H1 (cell line): ENCODE data around the gene AP2A2. TPM values are rescaled to one million over a fixed set of nuclear protein-coding genes. Genes with fewer than 3 reads are reported as not detected.

ENCODE experiments used
- CTCF ChIA-PET: fragments of 300-600 bp; sonication (Branson Sonifier 250); formaldehyde crosslinking; loops from one replicate; lab custom pipeline; 2021; ENCODE audit not compliant: partially characterized antibody; lab: Charles Lee
- POLR2A ChIA-PET: fragments of 300-600 bp; sonication (Branson Sonifier 250); formaldehyde crosslinking; loops from one replicate; lab custom pipeline; 2021; ENCODE audit warnings: inconsistent platforms; ENCODE audit not compliant: partially characterized antibody; lab: Charles Lee
- DNase-seq, 2 experiments: peaks; one replicate each; pipeline versions ENCODE4 v3.0.0 to v3.0.0-alpha.2; 2010 to 2022; ENCODE audit warnings: low spot score in 2 of 2, low read depth in 1 of 2, mixed read lengths in 1 of 2
- FAIRE-seq: peaks from 2 replicates; lab custom pipeline; 2011; peaks lifted over from hg19 to GRCh38; lab: Jason Lieb, UNC
- H2AFZ ChIP-seq: 2 replicates; pipeline ENCODE4 v1.8.1; 2012; ENCODE audit warnings: low read length, inconsistent platforms
- H2AK5ac ChIP-seq: 2 replicates; pipeline ENCODE4 v1.6.1; 2013; ENCODE audit warnings: low read depth, low read length
- H2BK120ac ChIP-seq: replicated peaks from 2 replicates; pipeline ENCODE3; 2013; ENCODE audit warnings: low read depth, low read length, inconsistent platforms
- H2BK12ac ChIP-seq: 2 replicates; pipeline ENCODE4 v1.6.1; 2013; ENCODE audit warnings: low read depth, low read length
- H2BK15ac ChIP-seq: 2 replicates; pipeline ENCODE4 v1.6.1; 2013; ENCODE audit warnings: low read length
- H2BK20ac ChIP-seq: 2 replicates; pipeline ENCODE4 v1.6.1; 2013; ENCODE audit warnings: low read length
- H2BK5ac ChIP-seq: 2 replicates; pipeline ENCODE4 v1.6.1; 2013; ENCODE audit warnings: low read depth, low read length
- H3K14ac ChIP-seq: 2 replicates; pipeline ENCODE4 v1.6.1; 2013; ENCODE audit warnings: inconsistent platforms; ENCODE audit not compliant: insufficient read length
- H3K18ac ChIP-seq: 2 replicates; pipeline ENCODE4 v1.6.1; 2013; ENCODE audit warnings: low read length; ENCODE audit errors: extremely low read depth
- H3K23ac ChIP-seq: 2 replicates; pipeline ENCODE4 v1.6.1; 2013; ENCODE audit warnings: inconsistent platforms; ENCODE audit not compliant: insufficient read length
- H3K23me2 ChIP-seq: 2 replicates; pipeline ENCODE4 v1.6.1; 2013; ENCODE audit warnings: low read depth, low read length
- H3K27ac ChIP-seq: 2 replicates; pipeline ENCODE4 v1.6.1; 2011; ENCODE audit warnings: low read depth, low read length, inconsistent platforms
- H3K27me3 ChIP-seq, 4 experiments: replicated peaks in 1 of 4; 1 replicate in 1 of 4; 2 replicates in 3 of 4; pipeline versions ENCODE4 v1.6.1 to v1.8.1; 2011 to 2013; ENCODE audit warnings: low read length in 3 of 4, mild to moderate bottlenecking in 3 of 4, inconsistent platforms in 2 of 4, mixed read lengths in 2 of 4, moderate library complexity in 1 of 4; ENCODE audit not compliant: control insufficient read depth in 3 of 4, insufficient read depth in 3 of 4; ENCODE audit errors: extremely low read depth in 1 of 4
- H3K36me3 ChIP-seq, 4 experiments: 2 replicates each; pipeline versions ENCODE4 v1.6.1 to v1.8.1; 2011 to 2013; ENCODE audit warnings: mild to moderate bottlenecking in 4 of 4, low read length in 3 of 4, moderate library complexity in 2 of 4, control low read depth in 1 of 4, inconsistent platforms in 1 of 4; ENCODE audit not compliant: insufficient read depth in 4 of 4, control insufficient read depth in 2 of 4
- H3K4ac ChIP-seq: replicated peaks from 2 replicates; pipeline ENCODE3; 2013; ENCODE audit warnings: low read length, low read depth, mixed read lengths, inconsistent platforms; ENCODE audit not compliant: insufficient read length
- H3K4me1 ChIP-seq, 4 experiments: replicated peaks in 1 of 4; 1 replicate in 1 of 4; 2 replicates in 3 of 4; pipeline versions ENCODE4 v1.6.1 to v1.8.1; 2011 to 2013; ENCODE audit warnings: low read length in 3 of 4, inconsistent platforms in 2 of 4, mixed read lengths in 1 of 4; ENCODE audit not compliant: insufficient read depth in 4 of 4, control insufficient read depth in 3 of 4
- H3K4me2 ChIP-seq, 2 experiments: 2 replicates each; pipeline versions ENCODE4 v1.6.1 to v1.8.1; 2011 to 2013; ENCODE audit warnings: low read depth in 2 of 2, low read length in 2 of 2, control low read depth in 1 of 2, inconsistent platforms in 1 of 2, mild to moderate bottlenecking in 1 of 2; ENCODE audit not compliant: insufficient read depth in 1 of 2
- H3K4me3 ChIP-seq, 4 experiments: fragments of 200-600, 300-600 bp in 1 of 4; sonication (generic), shearing (Covaris generic), sonication (Bioruptor Twin) in 1 of 4; 2 replicates each; pipeline versions ENCODE4 v1.5.1 to v1.8.1; 2011 to 2016; ENCODE audit warnings: low read length in 4 of 4, low read depth in 3 of 4, control low read depth in 2 of 4, inconsistent platforms in 2 of 4, mild to moderate bottlenecking in 2 of 4, mixed read lengths in 1 of 4, moderate library complexity in 1 of 4; ENCODE audit not compliant: insufficient read depth in 2 of 4; ENCODE audit errors: extremely low read depth in 1 of 4
- H3K56ac ChIP-seq: replicated peaks from 2 replicates; pipeline ENCODE3; 2013; ENCODE audit warnings: low read depth, mild to moderate bottlenecking, mixed read lengths, low read length, inconsistent platforms; ENCODE audit not compliant: insufficient read length
- H3K79me1 ChIP-seq: 2 replicates; pipeline ENCODE4 v1.6.1; 2013; ENCODE audit warnings: low read depth, low read length, control low read depth
- H3K79me2 ChIP-seq, 2 experiments: 2 replicates each; pipeline versions ENCODE4 v1.6.1 to v1.8.1; 2012 to 2013; ENCODE audit warnings: low read length in 2 of 2, mild to moderate bottlenecking in 2 of 2, inconsistent platforms in 1 of 2; ENCODE audit not compliant: insufficient read depth in 2 of 2, control insufficient read depth in 1 of 2
- H3K9ac ChIP-seq, 4 experiments: replicated peaks in 1 of 4; 1 replicate in 1 of 4; 2 replicates in 3 of 4; pipeline versions ENCODE4 v1.6.1 to v1.8.1; 2011 to 2013; ENCODE audit warnings: low read depth in 3 of 4, low read length in 3 of 4, control low read depth in 2 of 4, mild to moderate bottlenecking in 2 of 4, moderate library complexity in 2 of 4, inconsistent platforms in 1 of 4; ENCODE audit errors: extremely low read depth in 1 of 4
- H3K9me3 ChIP-seq, 2 experiments: 2 replicates each; pipeline versions ENCODE4 v1.6.1 to v1.8.1; 2012 to 2013; ENCODE audit warnings: mild to moderate bottlenecking in 2 of 2, moderate library complexity in 2 of 2, control low read depth in 1 of 2, inconsistent platforms in 1 of 2, low read depth in 1 of 2, low read length in 1 of 2, mixed read lengths in 1 of 2; ENCODE audit not compliant: insufficient read depth in 2 of 2
- H4K20me1 ChIP-seq, 2 experiments: replicated peaks in 1 of 2; 2 replicates each; pipeline versions ENCODE3 to v1.8.1; 2011 to 2013; ENCODE audit warnings: inconsistent platforms in 2 of 2, low read length in 2 of 2, mild to moderate bottlenecking in 1 of 2; ENCODE audit not compliant: insufficient read depth in 2 of 2, control insufficient read depth in 1 of 2
- H4K5ac ChIP-seq: 2 replicates; pipeline ENCODE4 v1.6.1; 2013; ENCODE audit warnings: low read length, low read depth, mixed read lengths, inconsistent platforms; ENCODE audit not compliant: insufficient read length
- H4K8ac ChIP-seq: 2 replicates; pipeline ENCODE4 v1.8.0; 2013; ENCODE audit warnings: mild to moderate bottlenecking, moderate library complexity, low read length, inconsistent platforms; ENCODE audit not compliant: insufficient read depth; ENCODE audit errors: extremely low read depth
- H4K91ac ChIP-seq: replicated peaks from 2 replicates; pipeline ENCODE3; 2013; ENCODE audit warnings: low read length, mixed read lengths, inconsistent platforms; ENCODE audit not compliant: insufficient read length
- EGR1 ChIP-seq: IDR thresholded peaks from 2 replicates; pipeline ENCODE4 v1.6.1; 2011; ENCODE audit warnings: low read depth, low read length, borderline replicate concordance
- FOSL1 ChIP-seq: IDR thresholded peaks from 2 replicates; pipeline ENCODE4 v1.6.1; 2011; ENCODE audit warnings: mild to moderate bottlenecking, low read depth, low read length, moderate library complexity; ENCODE audit not compliant: insufficient read depth
- MAX ChIP-seq: IDR thresholded peaks from 2 replicates; pipeline ENCODE4 v1.6.1; 2012; ENCODE audit warnings: inconsistent platforms
- RFX5 ChIP-seq: IDR thresholded peaks from 2 replicates; pipeline ENCODE4 v1.6.1; 2011; ENCODE audit warnings: low read depth, low read length, improper control_type of control experiment, borderline replicate concordance
- RNF2 ChIP-seq: fragments of 200-900, 300-1000 bp; sonication (generic); IDR thresholded peaks from 2 replicates; pipeline ENCODE4 v1.7.1; 2016; ENCODE audit warnings: borderline replicate concordance, low read depth, mild to moderate bottlenecking, antibody characterized with exemption, low read length; ENCODE audit not compliant: poor library complexity, severe bottlenecking; ENCODE audit errors: missing control alignments
- SIN3A ChIP-seq, 2 experiments: IDR thresholded peaks in 1 of 2; conservative IDR thresholded peaks in 1 of 2; 2 replicates each; pipeline ENCODE4 v1.6.1; 2011 to 2012; ENCODE audit warnings: low read length in 2 of 2, improper control_type of control experiment in 1 of 2, low read depth in 1 of 2, mild to moderate bottlenecking in 1 of 2
- SIRT6 ChIP-seq: IDR thresholded peaks from one replicate; pipeline ENCODE4 v1.7.1; 2012; ENCODE audit warnings: low read length, inconsistent platforms
- SP2 ChIP-seq: IDR thresholded peaks from 2 replicates; pipeline ENCODE4 v1.6.1; 2012; ENCODE audit warnings: mild to moderate bottlenecking, low read length, inconsistent platforms
- WGBS, 2 experiments: shearing (Covaris generic) in 1 of 2; methylation state at CpG; one replicate each; pipeline versions ENCODE4 v1.1.6 to v1.1.7; 2013 to 2015; ENCODE audit warnings: low lambda C conversion rate in 2 of 2, mixed read lengths in 2 of 2, inconsistent platforms in 1 of 2, low coverage in 1 of 2, missing lambda C conversion rate in 1 of 2; ENCODE audit not compliant: insufficient replicate concordance in 2 of 2, insufficient coverage in 1 of 2, insufficient read length in 1 of 2; ENCODE audit errors: extremely low coverage in 1 of 2, missing lambda C conversion rate in 1 of 2; 5-methylcytosine and 5-hydroxymethylcytosine counted together
- polyA plus RNA-seq, 7 experiments: library from polyadenylated mRNA; depleted of rRNA in 3 of 7; stranded (reverse) in 5 of 7; unstranded in 2 of 7; fragments of >200 nt in 5 of 7; fragments of 200-250 nt in 2 of 7; gene quantifications; 1 replicate in 5 of 7; 2 replicates in 1 of 7; 4 replicates in 1 of 7; pipeline versions ENCODE4 v1.2.1 to v1.2.3, GENCODE V29; 2011 to 2013; ENCODE audit warnings: missing spikeins in 2 of 7, mixed read lengths in 2 of 7
- total RNA-seq: library from RNA; stranded (reverse); fragmentation: NEBNext Ultra II Directional; extraction: Animal tissue kit (Norgen Biotek cat#: 25700); gene quantifications from 2 replicates; pipeline ENCODE4 v1.2.1, GENCODE V29; 2021

Gene AP2A2
- total and polyA plus RNA-seq, 2 of the 8 experiments (the other 6 are each of a cell fraction or from before 2014, with no cell fraction given): 50.0 to 65.0 TPM

DNA sequence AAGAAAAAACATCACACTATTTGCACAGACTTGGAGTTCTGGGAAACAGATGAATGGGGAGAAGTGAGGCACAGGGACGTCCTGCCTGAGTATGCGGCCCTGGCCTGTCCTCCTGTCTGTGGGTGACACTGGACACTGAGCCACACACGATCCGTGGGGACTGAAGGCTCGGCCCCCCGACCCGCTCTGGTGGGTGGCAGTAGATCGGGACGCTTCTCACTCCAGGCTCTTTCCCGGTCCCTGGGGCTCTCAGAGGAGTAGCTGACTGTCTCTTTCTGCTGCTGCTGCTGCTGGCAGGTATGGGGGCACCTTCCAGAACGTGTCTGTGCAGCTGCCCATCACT lies 83.1 kb downstream of the AP2A2 start:
- no peak overlapping the region for H3K4me2 ChIP-seq

More for the DNA sequence above, 83.1 kb downstream of the AP2A2 start:
- Histone ChIP-seq H3K14ac (no peak overlapping the region), H3K4me1 (no peaks in the 10 kb centered on the region), H4K20me1 (peaks cover 3 to 11% of the 10 kb centered on the region in 2 experiments), H2BK12ac (no peak overlapping the region), H2AFZ (no peak overlapping the region), H4K8ac (no peak overlapping the region), H2BK120ac (no peak overlapping the region), H2BK5ac (no peak overlapping the region), H3K79me2 (no peaks in the 10 kb centered on the region), H3K4me3 (no peak overlapping the region), H3K36me3 (peaks cover 18 to 38% (median 29%) of the 10 kb centered on the region in 4 experiments)
- ChIA-PET POLR2A (no interaction called here), CTCF (interaction anchor here (0.6 to 1.5 kb wide), 3 partner anchors 26 to 1344 kb away, joined by 3 to 4 read pairs (median 3); no protein-coding TSS in a partner anchor)
- no peak for DNase-seq
- FAIRE-seq: no peak
- TF ChIP-seq SP2: no peak
- no peak for TF ChIP-seq SIRT6
- TF ChIP-seq MAX: no peak
- no peak for TF ChIP-seq RNF2
- TF ChIP-seq EGR1: no peak
- no peak for TF ChIP-seq FOSL1
- TF ChIP-seq RFX5: no peak
- TF ChIP-seq SIN3A (conservative IDR thresholded peaks at IDR 0.05 in 1 of 2, IDR thresholded peaks at IDR 0.05 in 1 of 2; ENCODE audit: low read depth in 1 of 2, low read length in 2 of 2): no peak
- TF ChIP-seq, all 59 proteins: peak for 0
- Histone ChIP-seq H3K27me3 (no peaks in the 10 kb centered on the region), H3K23me2 (no peaks in the 10 kb centered on the region), H3K9me3 (no peaks in the 10 kb centered on the region), H3K9ac (no peak overlapping the region), H3K79me1 (peaks cover 2% of the 10 kb centered on the region; the same call in 1 of the 2 replicates), H3K18ac (no peak overlapping the region), H2AK5ac (no peak overlapping the region), H3K4ac (no peak overlapping the region), H3K23ac (no peak overlapping the region), H2BK15ac (no peak overlapping the region), H3K27ac (no peak overlapping the region), H4K91ac (no peak overlapping the region), H4K5ac (no peak overlapping the region), H2BK20ac (no peak overlapping the region), H3K56ac (no peak overlapping the region)
- 91% methylated on average over 11 of the region's 11 CpGs; no CpG with 5 or more reads in 1 of the 2 experiments for WGBS, 2 experiments
